GM12872 (cell line): ENCODE measurements around the gene PPP2R3B.

ENCODE experiments used
- TF ChIP-seq, protein P1 (sequence below): IDR thresholded peaks from 3 replicates; pipeline ENCODE4 v1.5.1; 2011; ENCODE audit warnings: low read depth, mild to moderate bottlenecking, low read length, moderate library complexity; ENCODE audit not compliant: insufficient read depth

PPP2R3B gene

DNA sequence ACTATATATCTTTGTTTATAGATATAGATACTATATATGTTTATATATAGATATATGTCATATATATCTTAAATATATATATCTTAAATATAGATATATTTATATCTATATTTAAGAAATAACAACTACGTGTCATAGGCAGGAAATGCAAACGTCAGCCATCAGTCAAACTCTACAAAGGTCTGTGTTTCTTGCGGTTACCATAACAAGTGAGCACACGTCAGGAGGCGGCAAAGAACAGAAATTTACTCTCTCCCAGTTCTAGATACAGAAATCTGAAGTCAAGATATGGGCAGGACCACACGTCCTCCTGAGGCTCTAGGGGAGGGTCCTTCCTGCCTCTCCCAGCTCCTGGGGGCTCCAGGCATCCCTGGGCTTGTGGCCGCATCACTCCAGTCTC is 99.0 kb downstream of the PPP2R3B start:
- TF ChIP-seq, protein P1, sequence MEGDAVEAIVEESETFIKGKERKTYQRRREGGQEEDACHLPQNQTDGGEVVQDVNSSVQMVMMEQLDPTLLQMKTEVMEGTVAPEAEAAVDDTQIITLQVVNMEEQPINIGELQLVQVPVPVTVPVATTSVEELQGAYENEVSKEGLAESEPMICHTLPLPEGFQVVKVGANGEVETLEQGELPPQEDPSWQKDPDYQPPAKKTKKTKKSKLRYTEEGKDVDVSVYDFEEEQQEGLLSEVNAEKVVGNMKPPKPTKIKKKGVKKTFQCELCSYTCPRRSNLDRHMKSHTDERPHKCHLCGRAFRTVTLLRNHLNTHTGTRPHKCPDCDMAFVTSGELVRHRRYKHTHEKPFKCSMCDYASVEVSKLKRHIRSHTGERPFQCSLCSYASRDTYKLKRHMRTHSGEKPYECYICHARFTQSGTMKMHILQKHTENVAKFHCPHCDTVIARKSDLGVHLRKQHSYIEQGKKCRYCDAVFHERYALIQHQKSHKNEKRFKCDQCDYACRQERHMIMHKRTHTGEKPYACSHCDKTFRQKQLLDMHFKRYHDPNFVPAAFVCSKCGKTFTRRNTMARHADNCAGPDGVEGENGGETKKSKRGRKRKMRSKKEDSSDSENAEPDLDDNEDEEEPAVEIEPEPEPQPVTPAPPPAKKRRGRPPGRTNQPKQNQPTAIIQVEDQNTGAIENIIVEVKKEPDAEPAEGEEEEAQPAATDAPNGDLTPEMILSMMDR: no peak

DNA sequence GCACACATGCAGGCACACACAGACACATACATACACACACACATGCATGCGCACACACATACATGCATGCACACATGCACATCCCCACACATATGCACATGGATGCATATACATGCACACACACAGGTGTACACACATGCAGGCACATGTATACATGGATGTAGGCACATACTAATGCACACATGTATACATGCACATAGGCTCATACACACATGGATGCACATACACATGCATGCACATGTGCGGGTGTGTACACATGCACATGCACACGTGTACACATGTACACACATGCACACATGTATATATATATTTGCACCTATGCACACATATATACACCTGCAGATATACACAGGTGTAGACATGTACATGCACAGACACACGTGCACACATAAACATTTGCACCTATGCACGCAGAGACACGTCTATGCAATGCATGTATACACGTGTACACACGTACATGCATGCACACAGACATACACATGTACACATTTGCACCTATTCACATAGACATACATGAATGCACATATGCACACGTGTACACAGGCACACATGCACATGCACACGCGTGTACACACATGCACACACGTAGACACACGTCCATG is 101.5 kb downstream of the PPP2R3B start:
- TF ChIP-seq, protein P1: no peak
